Vagina (tissue), 2 donors: Measurements from ENCODE around the gene GBF1. TPM values are rescaled to one million over a fixed set of nuclear protein-coding genes. Genes with fewer than 3 reads are reported as not detected.

ENCODE experiments used
- DNase-seq, 2 donors: peaks; one replicate each; pipeline ENCODE4 v3.0.0-alpha.2; 2017; ENCODE audit errors: extremely low spot score in 2 of 2
- H3K27ac ChIP-seq: fragments of 200-600 bp; sonication (generic); one replicate; pipeline ENCODE4 v1.5.1; 2019
- H3K27me3 ChIP-seq: fragments of 200-600 bp; sonication (generic); one replicate; pipeline ENCODE4 v1.5.1; 2019
- H3K36me3 ChIP-seq, 2 donors: fragments of 200-600 bp; sonication (generic); one replicate each; pipeline ENCODE4 v1.5.1; 2017 to 2019
- H3K4me1 ChIP-seq: fragments of 200-600 bp; sonication (generic); one replicate; pipeline ENCODE4 v1.5.1; 2019
- H3K4me3 ChIP-seq, 2 donors: fragments of 200-600 bp; sonication (generic); 1 replicate in 1 of 2; 2 replicates in 1 of 2; pipeline ENCODE4 v1.5.1; 2016 to 2019
- H3K9me3 ChIP-seq: fragments of 200-600 bp; sonication (generic); one replicate; pipeline ENCODE4 v1.5.1; 2019
- POLR2A ChIP-seq, 2 donors: fragments of 450-650 bp; IDR thresholded peaks; one replicate each; pipeline ENCODE4 v1.6.1; 2017; ENCODE audit warnings: antibody characterized with exemption in 2 of 2, mild to moderate bottlenecking in 2 of 2, moderate library complexity in 2 of 2
- POLR2AphosphoS5 ChIP-seq, 2 donors: sonication (generic); formaldehyde crosslinking; IDR thresholded peaks; one replicate each; pipeline ENCODE4 v1.9.0; 2017; ENCODE audit warnings: antibody characterized with exemption in 2 of 2, mild to moderate bottlenecking in 2 of 2, low read depth in 1 of 2; ENCODE audit not compliant: insufficient read depth in 1 of 2
- intact Hi-C: fragments of 100-400 bp; cut with DNase I; formaldehyde crosslinking; loops from one replicate; pipeline ENCODE4 v1.15.1; 2023
- total RNA-seq: library from RNA; depleted of rRNA; stranded (reverse); fragments of >200 nt; gene quantifications from one replicate; pipeline ENCODE4 v1.2.3, GENCODE V29; 2016
- TF ChIP-seq, protein P1 (sequence below), 3 experiments: fragments of 450-650 bp in 2 of 3; fragments of 200-600 bp in 1 of 3; sonication (generic) in 1 of 3; IDR thresholded peaks; one replicate each; pipeline ENCODE4 v1.5.1; 2017 to 2019; ENCODE audit warnings: antibody characterized with exemption in 3 of 3, mild to moderate bottlenecking in 2 of 3, moderate library complexity in 2 of 3

Gene GBF1
- total RNA-seq, 1 donor from 2014 or later: 48.9 TPM

DNA sequence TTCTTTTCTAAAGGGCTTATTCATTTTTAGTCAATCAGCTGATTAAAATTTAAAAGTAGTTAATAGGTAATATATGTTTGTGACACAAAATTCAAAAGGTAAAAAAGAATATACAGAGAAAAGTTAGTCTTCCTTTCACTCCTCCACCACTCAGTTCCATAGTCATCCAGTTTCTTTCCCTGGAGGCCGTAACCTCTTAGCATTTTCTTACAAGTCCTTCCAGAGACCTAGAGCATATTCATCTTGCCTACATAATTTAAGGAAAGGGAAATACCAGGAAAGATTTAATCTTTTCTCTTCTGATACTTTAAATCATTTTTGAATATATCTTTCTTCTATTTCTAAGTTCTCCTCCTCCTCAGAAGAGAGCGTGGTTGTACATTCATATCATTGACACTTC, 10.1 kb downstream of the GBF1 start:
- H3K4me1 ChIP-seq: peaks cover 5% of the 10 kb centered on the region
- peaks cover 0 to 12% of the 10 kb centered on the region in 2 donors for H3K36me3 ChIP-seq
- no peaks in the 10 kb centered on the region for H3K9me3 ChIP-seq
- H3K27ac ChIP-seq: no peak overlapping the region
- TF ChIP-seq, protein P1, sequence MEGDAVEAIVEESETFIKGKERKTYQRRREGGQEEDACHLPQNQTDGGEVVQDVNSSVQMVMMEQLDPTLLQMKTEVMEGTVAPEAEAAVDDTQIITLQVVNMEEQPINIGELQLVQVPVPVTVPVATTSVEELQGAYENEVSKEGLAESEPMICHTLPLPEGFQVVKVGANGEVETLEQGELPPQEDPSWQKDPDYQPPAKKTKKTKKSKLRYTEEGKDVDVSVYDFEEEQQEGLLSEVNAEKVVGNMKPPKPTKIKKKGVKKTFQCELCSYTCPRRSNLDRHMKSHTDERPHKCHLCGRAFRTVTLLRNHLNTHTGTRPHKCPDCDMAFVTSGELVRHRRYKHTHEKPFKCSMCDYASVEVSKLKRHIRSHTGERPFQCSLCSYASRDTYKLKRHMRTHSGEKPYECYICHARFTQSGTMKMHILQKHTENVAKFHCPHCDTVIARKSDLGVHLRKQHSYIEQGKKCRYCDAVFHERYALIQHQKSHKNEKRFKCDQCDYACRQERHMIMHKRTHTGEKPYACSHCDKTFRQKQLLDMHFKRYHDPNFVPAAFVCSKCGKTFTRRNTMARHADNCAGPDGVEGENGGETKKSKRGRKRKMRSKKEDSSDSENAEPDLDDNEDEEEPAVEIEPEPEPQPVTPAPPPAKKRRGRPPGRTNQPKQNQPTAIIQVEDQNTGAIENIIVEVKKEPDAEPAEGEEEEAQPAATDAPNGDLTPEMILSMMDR (IDR thresholded peaks at IDR 0.05): no peak
- TF ChIP-seq POLR2AphosphoS5 (IDR thresholded peaks at IDR 0.05; ENCODE audit: insufficient read depth in 1 of 2, low read depth in 1 of 2): no peak
- no peak for TF ChIP-seq POLR2A (IDR thresholded peaks at IDR 0.05)
- no peaks in the 10 kb centered on the region for H3K27me3 ChIP-seq
- no peak overlapping the region for H3K4me3 ChIP-seq
- no peak for DNase-seq
- intact Hi-C loops: no loop called here

DNA sequence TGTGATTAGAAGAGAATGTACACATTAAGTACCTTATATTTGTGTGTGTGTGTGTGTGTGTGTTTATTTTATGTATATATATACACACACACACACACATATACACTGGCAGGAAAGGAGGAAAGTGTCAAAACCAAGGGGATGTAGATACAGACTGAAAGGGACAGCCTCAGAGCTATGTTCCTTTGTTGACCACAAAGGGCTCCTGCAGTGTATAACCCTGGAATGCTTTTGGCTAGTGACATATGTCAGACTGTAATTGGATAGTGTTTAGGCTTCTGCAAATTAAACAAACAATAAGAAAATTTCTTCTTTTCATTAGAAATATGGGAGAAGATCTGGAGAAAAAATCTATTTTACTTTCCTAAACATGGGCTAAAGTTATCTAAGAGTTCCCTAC, 15.9 kb downstream of the GBF1 start:
- peaks cover 0 to 20% of the 10 kb centered on the region in 2 donors for H3K36me3 ChIP-seq

DNA sequence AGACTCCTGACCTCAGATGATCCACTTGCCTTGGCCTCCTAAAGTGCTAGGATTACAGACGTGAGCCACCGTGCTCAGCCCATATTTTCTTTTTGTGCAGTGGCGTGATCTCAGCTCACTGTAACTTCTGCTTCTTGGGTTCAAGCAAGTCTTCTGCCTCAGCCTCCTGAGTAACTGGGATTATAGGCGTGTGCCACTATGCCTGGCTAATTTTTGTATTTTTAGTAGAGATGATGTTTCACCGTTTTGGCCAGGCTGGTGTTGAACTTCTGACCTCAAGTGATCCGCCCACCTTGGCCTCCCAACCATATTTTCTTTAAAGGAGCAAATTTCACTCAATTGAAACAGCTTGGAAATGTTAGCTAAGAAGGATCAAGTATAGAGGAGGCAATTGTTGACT, 16.5 kb downstream of the GBF1 start:
- intact Hi-C loops: no loop called here

More for the DNA sequence above, 15.9 kb downstream of the GBF1 start:
- intact Hi-C loops: no loop called here
- Histone ChIP-seq H3K4me1 (peaks cover 22% of the 10 kb centered on the region), H3K27ac (no peak overlapping the region), H3K4me3 (no peak overlapping the region), H3K9me3 (no peaks in the 10 kb centered on the region), H3K27me3 (no peaks in the 10 kb centered on the region)
- TF ChIP-seq POLR2AphosphoS5 (IDR thresholded peaks at IDR 0.05; ENCODE audit: insufficient read depth in 1 of 2, low read depth in 1 of 2): no peak
- no peak for TF ChIP-seq POLR2A (IDR thresholded peaks at IDR 0.05)
- TF ChIP-seq, protein P1 (IDR thresholded peaks at IDR 0.05): no peak
- DNase-seq: no peak

DNA sequence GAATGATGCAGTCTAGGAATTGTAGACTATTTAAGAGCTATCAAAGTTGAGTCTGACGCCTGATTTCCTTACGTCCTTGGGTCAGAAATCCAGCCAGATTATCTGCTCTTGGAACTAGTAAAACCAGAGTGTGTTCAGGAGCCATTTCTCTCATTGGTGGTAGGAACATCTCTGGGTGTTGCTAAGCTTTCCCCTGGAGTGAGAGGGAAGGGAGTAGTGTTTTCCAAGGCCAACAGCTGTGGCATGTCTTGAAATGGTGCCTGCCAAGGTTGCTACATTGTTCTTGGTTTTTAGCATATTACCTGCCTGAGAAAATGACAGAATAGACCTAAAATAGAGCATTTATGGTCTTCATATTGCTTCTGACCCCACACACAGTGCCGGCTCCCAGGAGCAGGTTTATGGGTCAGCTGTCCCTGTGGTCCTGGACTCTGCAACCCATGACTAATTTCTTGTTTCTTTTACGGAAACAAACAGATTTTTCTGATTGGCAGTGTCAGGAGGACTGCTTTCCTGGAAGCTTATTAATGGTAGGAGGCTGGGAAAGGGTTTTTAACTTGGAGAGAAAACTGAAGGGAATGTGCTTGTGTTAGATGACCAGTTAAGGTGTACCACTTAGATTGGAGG, 17.5 kb downstream of the GBF1 start:
- H3K36me3 ChIP-seq: peaks cover 0 to 20% of the 10 kb centered on the region in 2 donors
- H3K27ac ChIP-seq: no peak overlapping the region
- intact Hi-C loops: no loop called here
- peaks cover 33% of the 10 kb centered on the region for H3K4me1 ChIP-seq
- no peaks in the 10 kb centered on the region for H3K9me3 ChIP-seq
- no peak for TF ChIP-seq POLR2A (IDR thresholded peaks at IDR 0.05)
- TF ChIP-seq, protein P1 (IDR thresholded peaks at IDR 0.05): no peak
- no peak for TF ChIP-seq POLR2AphosphoS5 (IDR thresholded peaks at IDR 0.05; ENCODE audit: insufficient read depth in 1 of 2, low read depth in 1 of 2)
- no peaks in the 10 kb centered on the region for H3K27me3 ChIP-seq
- no peak overlapping the region for H3K4me3 ChIP-seq
- DNase-seq: no peak

More for the DNA sequence above, 16.5 kb downstream of the GBF1 start:
- peaks cover 0 to 20% of the 10 kb centered on the region in 2 donors for H3K36me3 ChIP-seq
- H3K4me1 ChIP-seq: peaks cover 23% of the 10 kb centered on the region
- no peak for TF ChIP-seq POLR2AphosphoS5 (IDR thresholded peaks at IDR 0.05; ENCODE audit: insufficient read depth in 1 of 2, low read depth in 1 of 2)
- TF ChIP-seq, protein P1 (IDR thresholded peaks at IDR 0.05): no peak
- no peak for TF ChIP-seq POLR2A (IDR thresholded peaks at IDR 0.05)
- H3K4me3 ChIP-seq: no peak overlapping the region
- H3K27ac ChIP-seq: no peak overlapping the region
- no peak for DNase-seq
- H3K9me3 ChIP-seq: no peaks in the 10 kb centered on the region
- H3K27me3 ChIP-seq: no peaks in the 10 kb centered on the region

DNA sequence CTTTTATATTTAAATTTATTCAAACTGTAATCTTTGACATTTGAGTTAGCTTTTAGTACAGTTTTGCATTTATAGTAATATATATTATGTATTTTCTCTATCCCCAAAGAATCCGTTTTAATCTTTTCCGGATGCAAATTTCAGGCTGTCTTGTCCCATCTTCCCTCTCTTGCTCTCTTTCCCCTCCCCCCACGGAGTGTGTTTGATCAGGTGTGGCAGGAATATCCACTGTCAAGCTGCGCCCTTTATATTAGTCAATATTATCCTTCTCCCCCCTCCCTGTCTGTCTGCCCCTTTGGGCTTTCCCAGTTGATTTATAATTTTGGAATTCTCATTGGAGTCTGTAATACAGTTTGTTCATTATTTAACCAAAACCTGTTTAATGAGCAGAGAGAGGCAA, 19.0 kb downstream of the GBF1 start:
- Histone ChIP-seq H3K9me3 (no peaks in the 10 kb centered on the region), H3K4me3 (no peak overlapping the region), H3K36me3 (peaks cover 0 to 19% of the 10 kb centered on the region in 2 donors), H3K4me1 (peaks cover 47% of the 10 kb centered on the region), H3K27me3 (no peaks in the 10 kb centered on the region), H3K27ac (no peak overlapping the region)
- DNase-seq: no peak
- intact Hi-C loops: no loop called here
- TF ChIP-seq POLR2A (IDR thresholded peaks at IDR 0.05) (no peak), POLR2AphosphoS5 (IDR thresholded peaks at IDR 0.05; ENCODE audit: insufficient read depth in 1 of 2, low read depth in 1 of 2) (no peak)
- TF ChIP-seq, protein P1 (IDR thresholded peaks at IDR 0.05): no peak
